ENCODE results near the gene DPP8.

Gene DPP8

GRCh38 chr15:65423150-65423975 is 94.1 kb downstream of the DPP8 start:
- DNase-seq: no peak

GRCh38 chr15:65421360-65422215 is 95.9 kb downstream of the DPP8 start:
- DNase-seq: no peak

- DNase-seq: no peak
These were observed 96.5 kb downstream of the DPP8 start for GRCh38 chr15:65420975-65421359.

GRCh38 chr15:65418596-65418995 is 98.9 kb downstream of the DPP8 start:
- DNase-seq: no peak

GRCh38 chr15:65416845-65417416 is 100.6 kb downstream of the DPP8 start:
- DNase-seq: no peak

- DNase-seq: peak; percentile 15
These were observed 102.5 kb downstream of the DPP8 start for GRCh38 chr15:65414841-65415621.

GRCh38 chr15:65413760-65414144 is 103.7 kb downstream of the DPP8 start:
- no peak for DNase-seq

GRCh38 chr15:65413051-65413759 is 104.3 kb downstream of the DPP8 start:
- DNase-seq: no peak

- DNase-seq: no peak
These were observed 104.9 kb downstream of the DPP8 start for GRCh38 chr15:65412556-65412955.

- DNase-seq: no peak
These were observed 105.9 kb downstream of the DPP8 start for GRCh38 chr15:65411465-65412071.

GRCh38 chr15:65410972-65411371 is 106.5 kb downstream of the DPP8 start:
- no peak for DNase-seq

- no peak for DNase-seq
These were observed 107.5 kb downstream of the DPP8 start for GRCh38 chr15:65410036-65410435.

- DNase-seq: no peak
These were observed 108.4 kb downstream of the DPP8 start for GRCh38 chr15:65409036-65409631.

GRCh38 chr15:65408324-65409035 is 109.0 kb downstream of the DPP8 start:
- no peak for DNase-seq

GRCh38 chr15:65406424-65407000 is 111.0 kb downstream of the DPP8 start:
- DNase-seq: no peak

GRCh38 chr15:65405791-65406423 is 111.6 kb downstream of the DPP8 start:
- no peak for DNase-seq

- DNase-seq: no peak
These were observed 113.2 kb downstream of the DPP8 start for GRCh38 chr15:65404186-65404872.

GRCh38 chr15:65402961-65403360 is 114.5 kb downstream of the DPP8 start:
- no peak for DNase-seq

GRCh38 chr15:65401611-65402240 is 115.8 kb downstream of the DPP8 start:
- no peak for DNase-seq
